Measurements from ENCODE around the gene TEX28.
"Not testable (repeated sequence)": the region's sequence is repeated elsewhere in the genome, so short reads cannot be mapped to it uniquely, and the experiment has no call there.

DNA sequence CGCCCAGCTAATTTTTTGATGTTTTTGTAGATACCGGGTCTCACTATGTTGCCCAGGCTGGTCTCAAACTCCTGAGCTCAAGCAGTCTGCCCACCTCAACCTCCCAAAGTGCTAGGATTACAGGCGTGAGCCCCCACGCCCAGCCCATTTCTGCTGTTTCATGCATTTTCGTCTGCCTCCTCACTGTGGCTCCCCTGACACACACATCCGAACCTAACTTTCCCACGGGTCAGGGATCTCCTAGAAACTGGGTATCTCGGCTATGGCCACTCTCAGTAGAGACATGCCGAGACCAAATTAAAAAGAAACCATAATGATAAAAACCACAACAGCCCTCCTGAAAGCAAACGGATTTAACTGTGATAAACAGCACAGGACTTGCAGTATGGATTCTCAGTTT lies 46.8 kb downstream of the TEX28 start:
- TF ChIP-seq, protein P1, sequence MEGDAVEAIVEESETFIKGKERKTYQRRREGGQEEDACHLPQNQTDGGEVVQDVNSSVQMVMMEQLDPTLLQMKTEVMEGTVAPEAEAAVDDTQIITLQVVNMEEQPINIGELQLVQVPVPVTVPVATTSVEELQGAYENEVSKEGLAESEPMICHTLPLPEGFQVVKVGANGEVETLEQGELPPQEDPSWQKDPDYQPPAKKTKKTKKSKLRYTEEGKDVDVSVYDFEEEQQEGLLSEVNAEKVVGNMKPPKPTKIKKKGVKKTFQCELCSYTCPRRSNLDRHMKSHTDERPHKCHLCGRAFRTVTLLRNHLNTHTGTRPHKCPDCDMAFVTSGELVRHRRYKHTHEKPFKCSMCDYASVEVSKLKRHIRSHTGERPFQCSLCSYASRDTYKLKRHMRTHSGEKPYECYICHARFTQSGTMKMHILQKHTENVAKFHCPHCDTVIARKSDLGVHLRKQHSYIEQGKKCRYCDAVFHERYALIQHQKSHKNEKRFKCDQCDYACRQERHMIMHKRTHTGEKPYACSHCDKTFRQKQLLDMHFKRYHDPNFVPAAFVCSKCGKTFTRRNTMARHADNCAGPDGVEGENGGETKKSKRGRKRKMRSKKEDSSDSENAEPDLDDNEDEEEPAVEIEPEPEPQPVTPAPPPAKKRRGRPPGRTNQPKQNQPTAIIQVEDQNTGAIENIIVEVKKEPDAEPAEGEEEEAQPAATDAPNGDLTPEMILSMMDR (IDR thresholded peaks at IDR 0.05; ENCODE audit: insufficient read depth, low read length, poor library complexity, severe bottlenecking) = not testable (repeated sequence)
- TF ChIP-seq EZH2phosphoT487 (conservative IDR thresholded peaks at IDR 0.05; ENCODE audit: low read length) = not testable (repeated sequence)
